GM18517 (cell line): ENCODE data around the gene PSG5.
"Not testable (repeated sequence)": the region's sequence is repeated elsewhere in the genome, so short reads cannot be mapped to it uniquely, and the experiment has no call there.

ENCODE experiments used
- ATAC-seq: cut with Tn5 transposase; IDR thresholded peaks from one replicate; pipeline ENCODE4 v1.9.1; 2021; ENCODE audit warnings: mild to moderate bottlenecking, moderate library complexity; ENCODE audit not compliant: unreplicated experiment

The PSG5 gene

DNA sequence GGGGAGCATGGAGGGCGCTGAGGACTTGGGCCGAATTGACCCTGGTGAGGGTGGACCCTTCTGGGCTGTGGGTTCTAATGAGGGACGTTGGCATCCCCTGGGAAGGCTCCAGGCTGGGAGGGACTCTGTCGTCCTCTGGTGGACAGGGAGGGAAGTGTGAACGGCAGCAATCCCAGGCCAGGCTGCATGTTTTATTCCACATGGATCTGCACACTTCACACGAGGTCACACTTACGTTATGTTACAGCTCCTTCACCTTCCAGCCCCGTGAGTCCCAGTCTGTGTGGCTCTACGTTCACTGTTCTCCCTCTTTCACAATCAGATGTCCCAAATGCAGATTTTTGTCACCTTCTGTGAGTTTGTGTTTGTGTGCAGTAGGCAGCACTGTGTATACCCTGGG, 1.8 kb upstream of the PSG5 start:
- ATAC-seq, result not testable (repeated sequence)

DNA sequence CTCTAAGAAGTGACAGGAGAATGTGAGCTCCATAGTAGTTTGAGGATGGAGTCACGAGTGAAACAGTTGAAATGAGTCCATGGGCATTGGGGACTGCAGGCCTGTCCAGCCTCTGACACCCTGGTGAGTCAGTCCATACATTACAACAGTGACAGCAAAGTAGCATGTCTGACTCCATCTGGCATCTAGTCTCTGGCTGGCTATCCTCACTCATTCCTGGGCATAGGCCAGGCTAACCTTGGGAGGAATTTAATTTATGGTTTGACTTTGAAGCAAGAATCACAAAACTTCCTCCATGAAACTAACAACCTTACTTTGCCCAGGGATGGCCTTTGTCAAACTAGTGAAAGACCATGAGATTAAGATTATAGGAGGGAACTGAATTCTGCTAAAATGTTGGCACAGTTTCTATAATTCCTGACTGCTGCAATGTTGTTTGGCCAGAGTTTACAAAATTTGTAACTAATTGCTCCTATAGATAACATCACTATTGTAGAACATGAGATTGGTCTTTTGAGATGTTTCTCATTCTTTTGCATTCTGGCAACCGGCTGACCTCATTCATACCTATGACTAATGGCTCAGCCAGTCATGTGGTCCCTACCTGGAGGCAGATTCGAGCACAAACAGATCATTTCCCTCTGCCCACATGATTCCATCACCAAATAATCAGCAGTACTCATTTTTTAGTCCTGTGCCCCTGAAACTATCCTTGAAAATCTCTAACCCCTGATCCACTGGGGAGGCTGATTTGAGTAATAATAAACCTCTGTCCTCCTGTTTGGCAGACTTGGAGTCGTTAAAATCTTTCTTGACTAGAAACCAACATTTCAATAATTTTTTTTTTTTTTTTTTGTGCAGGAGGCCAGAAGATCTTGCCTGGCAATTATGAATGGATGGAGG, 4.2 kb downstream of the PSG5 start:
- ATAC-seq, result not testable (repeated sequence)

DNA sequence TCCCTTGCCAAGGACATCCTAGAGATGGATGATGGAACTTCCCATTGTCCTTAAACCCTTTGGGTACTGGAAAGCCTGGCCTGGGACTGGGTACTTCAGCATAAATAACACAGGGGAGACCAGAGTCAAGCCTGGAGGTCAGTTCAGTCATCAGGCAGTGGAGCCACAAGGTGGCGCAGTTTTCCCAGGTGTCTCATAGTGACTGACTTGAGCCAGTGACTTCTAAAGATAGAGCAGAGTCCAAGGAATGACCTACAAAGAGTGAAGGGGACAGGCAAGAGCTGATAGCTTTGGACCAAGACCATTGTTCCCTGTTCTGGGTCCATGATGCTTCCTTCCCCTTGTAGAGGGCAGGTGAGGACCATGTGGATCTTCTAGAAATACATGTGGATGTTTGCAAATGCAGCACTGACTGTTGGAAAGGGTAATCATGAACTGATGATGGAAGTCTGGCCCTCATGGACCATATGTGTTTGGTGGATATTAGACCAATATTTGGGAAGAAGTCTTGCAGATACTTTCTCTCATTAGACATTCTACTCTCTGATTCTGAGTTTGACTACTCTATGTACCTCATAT, 6.7 kb downstream of the PSG5 start:
- not testable (repeated sequence) for ATAC-seq

DNA sequence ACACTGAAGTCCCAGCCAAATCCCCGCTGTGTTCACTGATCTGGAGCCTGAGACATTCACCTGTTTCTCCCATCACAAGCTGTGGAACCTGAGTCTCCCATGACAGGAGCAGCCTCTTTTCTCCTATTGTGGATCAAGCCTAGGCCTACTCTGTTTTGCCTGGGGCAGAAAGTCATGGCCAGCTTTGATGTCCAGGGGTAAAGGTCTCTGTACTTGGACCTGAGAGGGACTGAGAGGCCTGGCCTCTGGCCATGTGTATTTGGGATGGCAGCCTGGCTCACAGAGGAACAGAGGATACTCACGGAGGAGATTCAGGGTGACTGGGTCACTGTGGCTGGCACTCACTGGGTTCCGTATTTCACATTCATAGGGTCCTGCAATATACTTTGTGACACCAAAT, 7.8 kb downstream of the PSG5 start:
- not testable (repeated sequence) for ATAC-seq

DNA sequence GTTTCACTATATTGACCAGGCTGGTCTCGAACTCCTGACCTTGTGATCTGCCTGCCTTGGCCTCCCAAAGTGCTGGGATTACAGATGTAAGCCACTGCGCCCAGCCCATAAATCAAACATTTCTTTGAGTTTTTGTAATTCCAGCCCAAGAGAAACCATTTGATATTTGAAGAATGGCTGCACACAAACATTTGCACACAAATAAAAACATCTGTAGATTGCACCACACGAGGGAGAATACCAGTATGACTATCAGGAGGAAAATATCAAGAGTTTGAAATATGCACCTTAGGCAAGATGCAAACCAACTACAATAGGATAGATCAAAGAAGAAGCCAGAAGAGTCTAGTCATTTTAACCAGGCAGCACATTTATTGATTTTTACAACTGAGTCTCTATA, 20.4 kb downstream of the PSG5 start:
- not testable (repeated sequence) for ATAC-seq

DNA sequence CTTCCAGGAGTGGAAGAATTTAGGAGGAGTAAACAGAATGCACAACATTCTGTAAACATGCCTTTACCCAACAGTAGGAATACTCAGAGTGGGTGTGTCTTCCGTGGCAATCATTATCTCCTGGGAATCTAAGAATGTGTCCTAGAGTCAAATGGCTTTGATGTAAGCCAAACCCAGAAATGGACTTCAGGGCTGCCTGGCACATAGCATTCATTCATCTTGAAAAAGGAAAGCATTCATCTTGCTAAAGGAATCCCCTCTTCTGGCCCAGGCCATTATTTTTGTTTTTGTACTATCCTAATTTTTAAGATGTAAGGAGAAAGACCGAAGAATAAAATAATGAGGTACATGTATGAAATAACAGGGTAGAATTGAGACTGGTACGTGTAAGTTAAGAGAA, 23.2 kb downstream of the PSG5 start:
- ATAC-seq, result not testable (repeated sequence)

DNA sequence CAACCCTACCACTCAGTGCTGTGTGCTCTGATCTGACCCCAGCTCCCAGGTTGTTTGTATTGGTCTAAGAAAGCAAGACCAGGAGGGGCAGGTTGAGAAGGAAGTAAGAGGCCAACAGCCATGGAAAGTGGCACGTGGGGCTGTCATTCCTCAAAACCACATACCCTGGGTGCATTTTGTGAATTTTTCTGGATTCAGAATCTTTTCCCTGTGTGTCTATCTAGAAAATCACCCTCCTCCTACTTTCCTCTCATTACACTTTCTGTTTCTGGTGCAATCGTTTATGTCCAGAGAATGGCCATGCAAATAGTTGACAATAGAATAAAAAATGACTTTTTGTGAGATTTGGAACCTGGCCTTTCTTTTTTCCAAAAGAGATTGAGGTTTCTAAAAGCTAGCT, 24.1 kb downstream of the PSG5 start:
- ATAC-seq, result not testable (repeated sequence)

DNA sequence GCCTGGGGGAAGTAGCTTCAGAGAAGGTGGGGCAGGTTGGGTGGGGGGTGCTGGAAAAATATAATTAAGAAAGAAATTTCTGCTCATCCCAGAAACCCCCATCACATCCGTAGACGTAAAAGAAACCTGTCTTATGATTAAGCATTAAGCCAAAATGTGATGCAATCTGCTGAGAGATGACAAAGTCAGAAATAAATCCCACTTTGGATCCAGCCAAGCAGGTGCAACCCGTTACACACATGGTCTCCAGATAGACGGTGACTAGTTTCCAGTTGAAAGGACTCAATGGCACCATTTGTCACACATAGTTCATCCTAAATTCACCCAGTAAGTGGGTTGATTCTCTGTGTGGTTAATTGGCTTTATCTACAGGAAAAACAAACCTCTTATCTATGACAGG, 34.1 kb downstream of the PSG5 start:
- ATAC-seq, result no peak

DNA sequence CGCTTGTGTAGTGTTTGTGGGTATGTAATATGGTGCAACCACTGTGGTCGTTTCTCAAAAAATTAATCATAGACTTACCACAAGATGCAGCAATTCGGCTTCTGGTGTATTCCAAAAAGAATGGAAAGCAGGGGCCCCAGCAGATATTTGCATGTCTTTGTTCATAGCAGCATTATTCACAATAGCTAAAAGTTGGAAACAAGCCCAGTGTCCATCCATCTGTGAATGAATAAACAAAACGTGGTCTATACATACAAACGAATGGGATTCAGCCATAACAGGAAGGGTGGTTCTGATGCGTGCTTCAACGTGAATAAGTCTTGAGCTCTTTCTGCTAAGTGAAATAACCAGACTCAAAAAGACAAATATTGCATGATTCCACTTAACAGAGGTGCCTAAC, 36.5 kb downstream of the PSG5 start:
- ATAC-seq, result not testable (repeated sequence)

DNA sequence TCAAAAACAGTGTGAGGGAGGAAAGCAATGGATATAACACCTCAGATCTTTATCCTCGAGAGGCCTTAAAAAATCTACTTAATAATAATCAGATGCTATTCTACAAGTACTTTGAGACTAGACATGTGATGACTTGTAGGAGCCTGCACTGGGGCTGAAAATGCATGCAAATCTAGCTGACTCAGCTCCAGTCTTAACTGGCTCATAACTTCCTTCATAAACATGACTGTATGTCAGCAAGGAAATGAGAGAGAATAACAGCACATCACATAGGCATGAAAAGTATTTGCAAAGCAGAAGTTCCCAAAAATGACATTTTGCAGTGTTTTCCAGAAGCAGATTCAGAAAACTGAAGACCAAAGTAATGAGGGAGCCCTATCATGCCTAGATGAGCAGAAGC, 38.1 kb downstream of the PSG5 start:
- no peak for ATAC-seq

DNA sequence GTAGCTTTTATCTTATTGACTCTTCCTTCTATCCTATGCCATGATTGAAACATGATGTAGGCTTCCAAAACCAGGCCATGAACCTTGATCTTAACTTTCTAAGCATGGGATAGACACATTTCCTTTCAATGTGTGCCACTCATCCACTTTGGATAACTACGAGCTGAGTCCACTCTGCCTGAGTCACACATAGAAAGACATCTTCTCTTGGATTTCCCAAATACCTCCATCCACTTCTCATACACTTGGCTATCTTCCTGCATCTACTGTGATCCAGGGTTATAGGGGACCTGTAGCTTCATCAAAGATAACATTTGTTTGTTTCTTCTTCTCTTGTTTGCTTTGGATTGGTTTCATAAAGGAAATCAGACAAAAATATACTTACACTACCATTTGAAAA, 44.6 kb downstream of the PSG5 start:
- not testable (repeated sequence) for ATAC-seq

DNA sequence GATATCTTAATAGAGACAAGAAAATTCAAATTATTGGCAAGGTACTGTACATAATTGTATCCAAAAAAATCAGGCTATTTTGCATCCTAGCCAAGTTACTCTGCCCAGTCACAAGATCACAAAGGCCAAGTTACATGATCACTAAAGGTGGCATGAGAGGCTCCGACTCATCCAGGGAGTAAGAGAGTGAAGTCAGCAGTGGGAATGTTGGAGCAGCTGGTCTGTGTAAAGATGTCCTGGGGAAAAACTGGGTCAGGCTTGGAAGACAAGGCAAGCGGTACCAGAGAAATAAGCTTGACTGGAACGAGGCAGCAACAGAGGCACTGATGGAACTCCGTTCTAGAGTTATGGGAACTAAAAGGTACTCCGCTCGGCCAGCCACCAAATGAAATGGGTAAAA, 53.6 kb downstream of the PSG5 start:
- ATAC-seq, result no peak

DNA sequence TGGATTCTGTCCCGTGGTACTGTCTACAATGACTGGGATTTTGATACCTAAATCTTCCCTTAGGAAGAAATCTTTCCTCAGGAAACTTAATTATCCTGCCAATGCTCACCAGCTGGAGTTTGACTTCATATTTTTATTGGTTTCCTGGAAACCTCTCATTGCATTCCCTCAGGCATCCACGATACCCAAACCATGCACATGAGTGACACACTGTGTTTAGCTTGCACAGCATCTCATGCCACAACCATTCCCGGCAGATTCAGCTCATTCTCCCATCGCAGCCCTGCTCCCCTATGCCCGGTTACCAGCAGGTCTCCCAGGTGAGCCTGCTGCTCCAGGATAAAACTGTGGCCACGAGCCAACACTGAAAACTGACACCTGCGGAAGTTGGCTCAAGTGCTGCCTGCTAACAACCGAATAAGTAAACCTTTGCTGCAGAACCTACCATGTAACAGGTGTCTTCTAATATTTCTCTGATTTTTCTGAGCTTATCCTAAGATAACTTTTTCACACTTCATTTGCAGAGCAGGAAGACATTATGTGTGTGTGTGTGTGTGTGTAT, 55.0 kb downstream of the PSG5 start:
- ATAC-seq, result not testable (repeated sequence)

DNA sequence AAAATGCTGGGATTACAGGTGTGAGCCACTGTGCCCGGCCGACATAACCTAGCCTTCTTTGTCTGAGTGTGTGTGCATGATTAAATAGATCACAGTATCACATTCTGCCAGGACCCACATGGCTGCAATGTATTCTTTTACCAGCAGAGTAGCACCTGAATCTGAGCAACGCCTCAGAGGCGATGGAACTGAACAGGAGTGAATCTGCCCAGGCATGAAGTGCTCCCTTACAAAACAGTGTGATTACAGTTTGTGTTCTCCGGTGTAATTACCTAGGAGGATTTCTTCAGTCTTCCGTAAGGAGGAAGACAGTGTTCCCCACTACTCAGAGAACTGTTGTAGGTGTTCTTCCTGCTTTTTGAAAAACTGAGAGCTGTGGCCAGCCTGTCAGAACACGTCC, 57.1 kb downstream of the PSG5 start:
- ATAC-seq, result not testable (repeated sequence)

DNA sequence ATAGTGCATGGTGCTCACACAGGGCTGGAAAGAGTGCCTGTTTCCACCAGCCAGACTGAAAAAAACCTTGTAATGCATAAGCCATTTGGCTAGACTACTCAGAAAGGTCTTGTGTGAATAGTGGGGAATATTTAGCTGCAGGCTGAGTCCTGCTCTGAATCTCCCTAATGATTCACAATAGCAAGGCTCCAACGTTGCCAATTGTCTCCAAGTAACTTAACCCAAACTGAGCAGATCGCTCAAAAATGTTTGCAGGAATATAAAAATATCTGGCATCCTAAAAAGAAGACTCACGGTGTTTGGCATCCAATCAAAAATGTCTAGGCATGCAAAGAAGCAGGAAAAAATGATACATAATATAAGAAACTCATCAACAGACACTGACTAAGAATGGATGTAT, 59.0 kb downstream of the PSG5 start:
- ATAC-seq, result not testable (repeated sequence)

DNA sequence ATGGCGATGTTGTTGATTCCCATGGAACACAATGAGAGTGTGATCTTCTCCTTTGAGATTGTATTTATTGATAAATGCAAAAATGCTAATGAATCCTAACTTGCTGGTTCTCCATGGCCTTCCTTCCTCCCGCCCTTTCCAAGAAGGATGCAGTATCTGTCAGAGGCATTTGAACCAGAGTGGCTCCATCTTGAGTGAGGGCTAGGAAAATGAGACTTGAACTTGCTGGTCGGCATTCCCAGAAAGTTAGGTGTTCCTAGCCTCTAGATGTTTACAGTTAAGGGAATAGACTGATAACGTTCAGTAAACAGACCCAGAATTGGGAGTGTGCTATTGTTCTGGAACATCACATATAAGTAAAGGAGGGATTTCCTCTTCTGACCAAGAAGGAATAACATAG, 59.6 kb downstream of the PSG5 start:
- no peak for ATAC-seq

DNA sequence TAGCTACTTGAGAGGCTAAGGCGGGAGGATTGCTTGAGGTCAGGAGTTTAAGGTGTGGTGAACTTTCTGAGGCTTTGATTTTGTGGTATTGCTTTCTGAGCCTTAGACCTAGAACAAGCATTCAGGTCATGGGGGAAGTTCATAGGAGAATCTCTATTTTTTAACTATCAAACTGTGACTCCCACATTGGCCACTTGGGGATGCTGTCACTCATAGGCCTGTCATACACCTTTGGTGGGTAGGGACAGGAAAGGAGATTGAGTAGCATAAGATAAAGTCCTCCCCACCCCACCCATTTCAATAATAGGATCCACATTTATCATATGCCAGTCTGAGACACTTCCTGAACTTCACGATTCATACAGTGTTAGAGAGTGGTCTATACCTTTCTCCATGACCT, 62.0 kb downstream of the PSG5 start:
- ATAC-seq, result no peak

DNA sequence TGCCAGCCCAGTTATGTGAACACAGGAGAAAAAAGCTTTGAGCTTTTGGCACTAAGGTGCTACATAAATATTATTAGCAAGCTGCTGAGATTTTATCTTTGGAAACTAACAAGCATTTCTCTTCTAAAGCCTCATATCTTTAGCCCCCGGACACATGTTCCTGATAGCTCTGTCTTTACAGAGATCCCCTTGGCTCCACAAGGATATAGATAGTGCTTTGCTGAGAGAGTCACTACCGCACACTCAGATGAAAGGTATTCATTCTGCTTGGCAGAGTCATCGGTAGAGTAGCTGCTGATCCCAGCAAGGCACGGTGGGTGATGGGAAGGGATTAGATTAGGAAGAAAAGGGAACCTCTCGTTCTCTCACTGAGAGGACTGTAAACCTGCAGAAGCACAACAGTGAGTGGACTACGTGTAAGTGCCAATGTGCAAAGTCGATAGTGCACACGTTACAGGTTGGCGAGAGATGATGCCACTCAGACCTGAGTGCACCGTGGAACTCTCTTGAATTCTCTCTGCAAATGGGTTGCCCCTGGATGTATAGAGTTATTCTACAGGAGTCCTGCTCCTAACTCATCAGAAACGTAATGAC, 65.8 kb downstream of the PSG5 start:
- ATAC-seq, result not testable (repeated sequence)

DNA sequence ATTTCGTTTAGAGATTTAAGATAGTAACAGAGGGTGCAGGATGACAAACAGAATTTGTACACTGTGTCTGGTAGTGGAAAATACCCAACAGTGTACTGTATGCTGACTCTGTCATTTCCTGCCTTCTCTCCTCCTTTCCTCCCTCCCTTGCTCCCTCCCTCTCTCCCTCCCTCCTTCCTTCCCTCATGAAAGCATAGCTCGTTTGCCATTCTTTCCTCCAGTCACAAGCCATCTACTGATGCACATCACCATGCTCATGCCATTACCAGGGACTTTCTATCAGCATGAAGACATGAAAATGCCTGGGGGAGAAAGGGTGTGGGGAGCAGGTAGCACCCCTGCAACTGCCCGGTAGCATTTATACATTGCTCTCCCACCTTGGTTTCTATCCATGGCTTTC, 66.8 kb downstream of the PSG5 start:
- ATAC-seq, result not testable (repeated sequence)
